ENCODE measurements around the gene MICAL3.
"Not testable (repeated sequence)": the region's sequence is repeated elsewhere in the genome, so short reads cannot be mapped to it uniquely, and the experiment has no call there.

The MICAL3 gene

GRCh38 chr22:17999851-18000250, 24.5 kb downstream of the MICAL3 start:
- no peak for DNase-seq (ENCODE audit: low spot score)

GRCh38 chr22:17998913-17999312, 25.4 kb downstream of the MICAL3 start:
- no peak for DNase-seq (ENCODE audit: low spot score)

GRCh38 chr22:17997456-17997855, 26.9 kb downstream of the MICAL3 start:
- no peak for DNase-seq (ENCODE audit: low spot score)

GRCh38 chr22:17995256-17995655, 29.1 kb downstream of the MICAL3 start:
- not testable (repeated sequence) for DNase-seq (ENCODE audit: low spot score)

GRCh38 chr22:17994424-17995108, 29.8 kb downstream of the MICAL3 start:
- no peak for DNase-seq (ENCODE audit: low spot score)

- not testable (repeated sequence) for DNase-seq (ENCODE audit: low spot score)
Observed at GRCh38 chr22:17992976-17993375, 31.4 kb downstream of the MICAL3 start.

- not testable (repeated sequence) for DNase-seq (ENCODE audit: low spot score)
Observed at GRCh38 chr22:17991992-17992391, 32.4 kb downstream of the MICAL3 start.

- no peak for DNase-seq (ENCODE audit: low spot score)
Observed at GRCh38 chr22:17990942-17991341, 33.4 kb downstream of the MICAL3 start.

GRCh38 chr22:17990147-17990546, 34.2 kb downstream of the MICAL3 start:
- DNase-seq (ENCODE audit: low spot score) = no peak

GRCh38 chr22:17988800-17989513, 35.4 kb downstream of the MICAL3 start:
- DNase-seq (ENCODE audit: low spot score) = no peak

- DNase-seq (ENCODE audit: low spot score) = no peak
Observed at GRCh38 chr22:17985606-17986005, 38.8 kb downstream of the MICAL3 start.

GRCh38 chr22:17985071-17985470, 39.3 kb downstream of the MICAL3 start:
- not testable (repeated sequence) for DNase-seq (ENCODE audit: low spot score)

GRCh38 chr22:17984114-17984513, 40.2 kb downstream of the MICAL3 start:
- DNase-seq (ENCODE audit: low spot score) = no peak

- DNase-seq (ENCODE audit: low spot score) = no peak
Observed at GRCh38 chr22:17982572-17983141, 41.7 kb downstream of the MICAL3 start.

- no peak for DNase-seq (ENCODE audit: low spot score)
Observed at GRCh38 chr22:17981497-17981896, 42.9 kb downstream of the MICAL3 start.

- no peak for DNase-seq (ENCODE audit: low spot score)
Observed at GRCh38 chr22:17980638-17981051, 43.7 kb downstream of the MICAL3 start.

- no peak for DNase-seq (ENCODE audit: low spot score)
Observed at GRCh38 chr22:17980015-17980590, 44.3 kb downstream of the MICAL3 start.

GRCh38 chr22:17978027-17978426, 46.3 kb downstream of the MICAL3 start:
- no peak for DNase-seq (ENCODE audit: low spot score)

- DNase-seq (ENCODE audit: low spot score) = no peak
Observed at GRCh38 chr22:17977371-17977770, 47.0 kb downstream of the MICAL3 start.

GRCh38 chr22:17976121-17976520, 48.2 kb downstream of the MICAL3 start:
- DNase-seq (ENCODE audit: low spot score) = no peak

- no peak for DNase-seq (ENCODE audit: low spot score)
Observed at GRCh38 chr22:17974703-17975372, 49.5 kb downstream of the MICAL3 start.

- no peak for DNase-seq (ENCODE audit: low spot score)
Observed at GRCh38 chr22:17974087-17974486, 50.3 kb downstream of the MICAL3 start.

Data from putamen (tissue), 1 donor.